SK-N-MC (cell line): ENCODE measurements around the gene KRTAP3-2.

Experiments used
- EZH2 ChIP-seq: fragments of 200-600 bp; sonication (generic); IDR thresholded peaks from one replicate; pipeline ENCODE4 v1.6.1; 2017; ENCODE audit warnings: antibody characterized with exemption
- FOXP2 ChIP-seq: optimal IDR thresholded peaks from 2 replicates; pipeline ENCODE3; 2011; ENCODE audit warnings: mild to moderate bottlenecking, moderate library complexity; ENCODE audit not compliant: insufficient read depth; ENCODE audit errors: extremely low read length, control extremely low read depth
- POLR2AphosphoS5 ChIP-seq: IDR thresholded peaks from 2 replicates; pipeline ENCODE4 v1.6.1; 2012; ENCODE audit warnings: mild to moderate bottlenecking, low read depth, low read length, borderline replicate concordance

DNA sequence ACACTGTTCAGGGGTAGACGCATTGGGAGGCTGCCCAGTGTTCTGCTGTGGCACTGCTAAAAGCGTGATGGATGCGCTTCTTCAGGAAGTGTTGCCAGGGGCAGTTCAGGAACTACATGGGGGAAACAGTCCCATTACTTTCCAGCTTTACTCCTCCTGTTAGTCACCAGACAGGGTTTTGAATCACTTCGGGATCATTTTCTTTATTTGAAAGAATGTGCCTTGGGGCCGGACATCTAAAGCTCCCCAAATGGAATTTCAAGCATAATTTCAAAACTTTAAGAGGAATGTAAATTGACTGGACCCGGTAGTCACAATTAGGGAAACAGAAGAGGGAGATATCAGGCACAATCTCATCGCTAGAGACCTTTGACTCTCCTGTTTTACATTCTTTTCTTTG is 48.7 kb upstream of the KRTAP3-2 start:
- TF ChIP-seq EZH2 (no peak), POLR2AphosphoS5 (no peak), FOXP2 (no peak)
